ENCODE data around the gene LMAN2.
"Not testable (repeated sequence)": the region's sequence is repeated elsewhere in the genome, so short reads cannot be mapped to it uniquely, and the experiment has no call there.

The LMAN2 gene

DNA sequence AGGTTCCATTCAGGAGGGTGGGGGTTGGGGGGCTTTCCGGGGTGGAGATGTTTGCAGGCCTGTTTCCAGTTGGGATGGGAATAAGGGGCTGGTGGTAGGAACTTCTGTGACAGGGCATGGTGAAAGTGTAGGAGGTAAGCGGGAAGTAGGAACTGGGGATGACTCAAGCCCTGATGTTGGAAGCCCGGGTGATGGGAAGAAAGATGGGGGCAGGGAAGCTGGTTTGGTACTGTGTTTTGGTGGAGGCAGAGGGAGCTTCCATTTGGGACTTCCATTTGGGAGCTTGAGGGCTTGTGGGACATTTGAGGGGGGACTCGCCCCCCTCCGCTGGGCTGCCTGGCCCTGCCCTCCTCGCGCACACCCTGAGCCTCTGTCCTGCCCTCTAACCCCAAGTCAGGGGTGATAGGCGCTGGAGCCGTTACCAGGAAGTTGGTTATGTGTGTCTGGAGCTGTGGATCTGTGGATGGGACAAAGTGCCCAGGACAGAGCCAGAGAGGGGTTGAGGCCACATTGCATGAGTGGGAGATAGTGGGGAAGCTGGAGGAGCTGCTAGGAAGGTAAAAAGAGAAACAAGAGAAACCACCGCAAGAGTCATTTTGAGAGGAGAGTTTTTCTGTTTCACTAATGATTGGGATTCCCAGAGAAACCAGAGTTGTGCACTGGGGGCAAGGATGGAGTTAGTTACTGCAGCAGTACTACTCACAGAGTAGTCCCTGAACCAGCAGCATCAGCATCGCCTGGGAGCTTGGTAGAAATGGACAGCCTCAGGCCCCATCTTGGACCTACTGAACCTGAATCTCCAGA is 12.9 kb upstream of the LMAN2 start:
- DNase-seq = no peak

DNA sequence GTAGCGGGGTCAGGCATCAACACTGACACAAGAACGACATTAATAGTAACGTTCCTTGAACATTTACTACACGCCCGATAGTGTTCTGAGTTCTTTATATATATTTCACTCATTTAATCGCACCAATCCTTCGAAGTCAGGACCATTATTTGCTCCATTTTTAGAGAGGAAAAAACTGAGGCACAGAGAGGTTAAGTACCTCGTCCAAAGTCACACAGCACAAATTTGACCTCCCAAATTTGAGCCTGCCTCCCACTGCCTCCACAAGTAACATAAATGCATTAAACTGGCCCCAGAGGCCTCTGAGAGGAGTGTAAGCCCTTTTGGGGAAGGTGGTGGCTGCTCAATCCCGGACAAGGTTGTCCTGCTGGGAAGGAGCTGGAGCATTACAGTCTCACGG is 12.1 kb upstream of the LMAN2 start:
- DNase-seq = no peak

DNA sequence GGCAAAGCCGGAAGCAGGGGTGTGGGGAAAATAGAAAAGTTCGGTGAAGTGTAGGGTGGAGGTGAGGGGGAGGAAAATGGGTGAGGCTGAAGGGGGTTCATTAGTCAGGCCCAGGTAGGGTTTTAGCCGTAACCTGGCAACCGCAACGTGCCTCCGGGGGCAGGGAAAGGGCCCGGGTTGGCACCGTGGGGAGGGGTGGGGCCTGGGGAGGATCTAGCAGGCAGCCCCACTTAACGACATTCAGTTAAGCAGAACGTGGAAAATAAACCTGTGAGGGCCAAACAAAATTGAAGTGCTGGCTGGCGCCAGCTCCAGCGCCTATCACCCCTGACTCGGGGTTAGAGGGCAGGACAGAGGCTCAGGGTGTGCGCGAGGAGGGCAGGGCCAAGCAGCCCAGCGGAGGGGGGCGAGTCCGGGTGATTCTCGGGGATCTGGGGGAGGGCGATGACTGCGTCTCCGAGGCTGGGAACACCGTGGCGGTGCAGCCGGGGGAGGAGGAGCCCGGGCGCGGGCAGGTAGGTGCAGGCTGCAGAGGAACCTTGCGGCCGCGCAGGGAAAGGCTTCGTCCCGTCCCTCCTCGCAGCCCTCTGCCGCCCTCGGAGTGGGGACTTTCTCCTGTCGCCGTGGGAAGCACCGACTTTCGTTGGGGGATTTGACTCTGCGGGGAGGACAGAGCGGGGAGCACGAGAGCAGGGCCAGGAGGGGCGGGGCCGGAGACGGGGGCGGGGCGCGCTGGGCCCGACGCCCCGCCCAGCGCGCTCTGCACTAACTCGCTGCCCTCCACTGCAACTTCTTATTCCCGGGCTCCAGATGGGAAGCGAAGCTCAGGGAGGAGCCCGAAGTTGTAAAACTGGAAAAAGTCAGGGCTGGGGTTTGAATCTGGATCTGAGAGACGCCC is 11.4 kb upstream of the LMAN2 start:
- DNase-seq = no peak

DNA sequence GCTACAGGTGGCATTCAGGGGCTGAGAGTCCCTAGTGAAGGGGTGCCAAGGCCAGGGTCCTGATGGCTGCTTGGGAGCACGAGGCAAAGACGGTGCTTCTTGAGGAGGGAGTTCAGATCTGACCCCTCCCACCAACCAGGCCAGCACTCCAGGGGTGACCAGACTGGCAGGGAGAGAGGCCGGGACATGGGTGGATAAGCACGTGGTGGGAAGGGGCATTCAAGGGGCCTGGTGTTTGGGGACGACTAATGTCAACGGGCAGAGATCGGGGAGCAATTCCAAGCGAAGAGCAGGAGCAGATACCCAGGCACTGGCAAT is 10.8 kb upstream of the LMAN2 start:
- no peak for DNase-seq

DNA sequence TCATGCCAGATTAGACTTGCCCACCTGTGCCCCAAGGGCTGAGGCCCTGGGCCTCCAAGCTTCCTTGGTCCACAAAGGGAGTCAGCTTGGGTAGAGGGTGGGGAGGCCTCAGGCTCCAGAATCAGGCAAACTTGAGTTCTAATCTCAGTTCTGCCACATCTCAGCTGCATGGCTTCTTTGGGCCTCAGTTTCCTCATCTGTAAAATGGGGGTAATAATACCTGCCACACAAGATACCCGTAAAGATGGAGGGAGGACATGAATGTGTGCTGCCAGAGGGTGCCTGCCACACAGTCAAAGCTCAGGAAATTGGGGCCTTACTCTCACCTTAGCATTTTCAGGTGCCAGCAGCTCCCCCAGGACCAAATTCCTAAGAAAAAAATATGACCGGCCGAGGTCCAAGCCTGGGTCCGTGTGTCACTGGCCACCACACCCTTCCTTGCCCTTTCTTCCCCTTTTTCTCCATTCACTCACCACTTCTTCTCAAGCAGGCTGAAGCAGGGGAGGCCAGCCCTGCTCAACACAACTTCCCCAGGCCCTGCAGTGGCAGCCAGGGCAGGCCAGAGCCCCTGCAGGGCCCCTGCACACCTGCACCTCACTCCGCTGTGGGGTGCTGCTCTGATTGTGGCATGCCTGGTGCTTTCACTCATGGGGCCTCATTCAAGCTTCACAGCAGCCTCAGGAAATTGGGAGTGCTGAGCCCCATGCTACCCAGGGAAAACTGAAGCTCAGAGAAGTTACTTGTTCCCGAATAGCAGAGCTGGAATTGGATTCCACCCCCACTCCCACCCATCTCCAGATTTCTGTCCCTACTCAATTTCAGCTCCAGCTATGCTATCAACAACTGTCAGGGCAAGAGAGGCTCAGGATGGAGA is 10.2 kb upstream of the LMAN2 start:
- peak; percentile 24 for DNase-seq

DNA sequence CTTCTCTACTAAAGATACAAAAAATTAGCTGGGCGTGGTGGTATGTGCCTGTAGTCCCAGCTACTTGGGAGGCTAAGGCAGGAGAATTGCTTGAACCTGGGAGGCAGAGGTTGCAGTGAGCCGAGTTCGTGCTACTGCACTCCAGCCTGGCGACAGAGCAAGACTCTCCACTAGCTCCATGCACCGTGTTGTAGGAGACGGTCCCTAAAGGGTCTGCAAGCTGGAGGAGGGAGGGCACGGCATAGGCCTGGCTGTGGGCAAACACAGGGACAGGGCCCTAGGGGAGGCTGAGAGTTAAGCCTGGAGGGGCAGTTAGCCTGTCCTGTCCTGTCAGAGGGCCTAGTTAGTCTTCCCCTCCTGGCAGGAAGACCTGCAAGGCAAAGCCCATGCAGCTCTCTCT is 9.3 kb upstream of the LMAN2 start:
- not testable (repeated sequence) for DNase-seq

DNA sequence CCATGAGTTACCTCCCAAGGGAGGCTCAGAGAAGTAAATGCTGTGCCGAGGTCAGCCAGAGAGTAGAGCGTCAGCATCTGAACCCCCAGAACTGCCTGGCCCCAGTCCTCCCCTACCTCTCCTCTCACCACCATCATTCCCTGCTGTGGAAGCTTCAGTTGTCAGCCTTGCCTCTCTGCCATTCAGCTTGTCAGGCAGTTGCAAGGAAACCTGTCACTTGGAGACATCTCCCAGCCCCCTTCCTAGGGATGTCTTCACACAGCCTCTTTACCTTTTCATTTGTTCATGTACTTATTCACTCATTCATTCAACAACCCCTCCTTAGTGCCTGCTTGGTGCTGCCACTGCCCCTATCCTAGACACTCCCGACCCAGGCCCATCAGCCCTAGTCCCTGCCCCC is 8.4 kb upstream of the LMAN2 start:
- no peak for DNase-seq

DNA sequence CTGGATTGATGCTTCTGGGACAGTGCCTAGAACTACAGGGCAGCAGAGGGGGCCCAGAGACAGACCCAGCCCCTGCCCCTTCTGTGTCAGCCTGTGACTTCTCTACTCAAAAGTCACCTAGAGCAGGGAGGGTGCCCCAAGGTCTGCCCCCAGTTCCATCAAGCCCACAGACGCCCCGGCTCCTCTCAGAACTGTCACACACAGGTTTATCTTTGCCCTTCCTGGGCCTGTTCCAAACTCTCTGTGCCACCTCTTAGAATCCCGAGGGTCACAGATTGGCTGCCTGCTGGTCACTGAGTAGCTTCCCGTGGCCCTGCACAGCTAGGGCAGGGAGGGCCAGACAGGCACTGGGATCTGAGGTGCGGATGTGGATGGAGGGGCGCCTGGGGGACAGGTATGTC is 8.0 kb upstream of the LMAN2 start:
- no peak for DNase-seq

DNA sequence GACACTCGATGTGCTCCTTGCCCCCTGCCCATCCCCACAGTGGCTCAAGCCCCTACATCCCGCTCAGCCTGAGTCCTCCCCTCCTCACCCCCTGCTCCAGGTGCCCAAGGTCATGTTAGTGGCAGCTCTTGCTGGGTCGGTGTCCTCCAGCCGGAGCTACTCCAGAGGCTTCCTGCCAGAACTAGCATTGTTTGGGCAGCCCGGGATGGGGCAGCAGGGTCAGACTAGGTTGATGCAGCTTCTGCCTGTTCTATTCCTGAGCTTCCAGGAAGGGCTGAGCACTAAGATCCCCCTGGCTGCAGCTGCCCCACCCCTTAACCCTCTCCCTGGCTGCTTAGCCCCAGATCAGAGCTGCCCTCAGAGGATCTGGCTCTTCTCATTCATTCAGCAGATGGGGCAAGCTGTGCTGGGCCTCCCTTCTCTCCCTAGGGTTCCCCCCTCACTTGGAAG is 6.9 kb upstream of the LMAN2 start:
- DNase-seq = no peak

DNA sequence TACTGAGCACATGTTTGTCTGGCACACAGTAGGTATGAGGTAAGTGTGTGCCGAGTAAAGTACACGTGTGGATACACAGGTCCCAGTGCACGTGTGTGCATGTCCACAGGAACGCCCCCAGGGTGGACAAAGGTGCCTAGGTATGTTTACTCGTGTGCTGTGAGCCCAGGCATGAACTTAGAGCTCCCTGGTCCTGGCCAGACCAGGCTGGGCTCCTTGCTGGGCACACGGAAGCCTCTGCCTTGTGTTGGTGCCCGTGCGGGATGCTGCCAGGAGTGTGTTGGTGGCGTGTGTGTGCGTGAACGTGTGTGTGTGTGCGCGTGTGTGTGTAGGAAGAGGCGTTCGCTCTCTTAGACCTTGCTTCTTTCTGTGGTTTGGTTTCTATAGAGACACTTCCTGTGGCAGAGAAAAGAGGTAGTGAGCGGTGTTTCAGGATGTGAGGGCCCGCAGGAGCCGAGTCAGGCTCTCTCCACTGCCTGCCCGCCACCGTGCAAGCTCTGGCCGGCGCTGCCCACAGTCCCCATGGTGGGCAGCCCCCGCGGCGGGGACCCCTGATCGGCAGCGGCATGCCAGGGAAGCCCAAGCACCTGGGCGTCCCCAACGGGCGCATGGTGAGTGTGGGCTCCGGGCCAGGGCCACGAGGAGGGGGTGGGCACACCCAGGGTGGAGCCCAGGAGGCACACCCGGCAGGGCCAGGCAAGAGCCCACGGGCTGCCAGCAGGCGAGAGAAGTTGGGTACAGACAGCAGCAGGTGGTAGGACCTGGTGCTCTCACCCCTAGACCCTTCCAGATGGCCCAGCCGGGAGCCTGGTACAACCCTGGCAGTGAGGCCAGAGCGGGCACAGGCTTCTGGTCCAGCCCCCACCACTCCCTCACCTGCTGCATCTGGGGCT is 6.2 kb upstream of the LMAN2 start, which contains the start of gene RGS14:
TSS of gene RGS14 (plus strand) at position 466 of the 893 bp plus-strand sequence. CDS start at position 567, 101 bp downstream.
- DNase-seq = peak; percentile 90

DNA sequence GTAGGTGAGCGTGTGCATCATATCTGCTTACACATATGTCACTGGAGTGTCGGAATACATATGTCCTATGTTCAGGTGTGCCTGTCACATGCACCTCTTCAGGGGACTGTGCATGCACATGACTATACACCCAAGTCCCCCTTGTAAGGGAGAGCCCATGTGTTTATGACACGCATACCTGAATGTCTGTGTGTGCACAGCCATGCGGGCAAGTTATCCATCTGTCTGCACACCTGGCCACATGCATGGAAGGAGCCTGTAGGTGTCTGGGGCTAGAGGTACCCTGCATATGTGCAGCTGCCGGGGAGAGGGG is 5.6 kb upstream of the LMAN2 start:
- DNase-seq = no peak

DNA sequence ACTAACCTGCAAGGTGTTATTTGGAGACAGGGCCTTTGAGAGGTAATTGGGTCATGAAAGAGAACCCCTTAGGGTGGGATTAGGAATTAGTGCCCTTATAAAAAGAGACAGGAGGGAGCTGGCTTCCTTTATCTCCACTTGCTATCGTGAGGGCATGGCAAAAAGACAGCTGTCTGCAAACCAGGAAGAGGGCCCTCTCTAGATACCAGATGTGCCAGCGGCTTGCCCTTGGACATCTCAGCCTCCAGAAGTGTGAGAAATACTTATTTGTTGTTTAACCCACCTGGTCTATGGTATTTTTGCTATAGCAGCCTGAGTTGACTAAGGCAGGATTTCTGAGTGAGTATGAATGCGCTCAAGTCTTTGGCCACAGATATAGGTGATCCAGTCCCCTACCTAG is 5.3 kb upstream of the LMAN2 start:
- DNase-seq = no peak

DNA sequence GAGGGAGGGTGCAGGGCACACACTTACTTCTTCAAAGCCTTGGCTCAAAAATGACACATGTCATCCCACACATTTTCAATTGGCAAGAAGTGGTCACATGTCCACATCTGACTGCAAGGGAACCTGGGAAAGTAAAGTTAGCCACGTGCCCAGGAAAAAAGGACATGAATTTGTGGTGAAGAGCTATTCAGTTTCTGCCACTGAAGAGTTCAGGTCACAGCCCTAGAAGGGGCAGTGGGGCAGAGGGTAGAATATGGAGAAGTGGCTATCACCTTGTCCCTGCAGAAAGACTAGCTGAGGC is 4.3 kb upstream of the LMAN2 start:
- DNase-seq = peak; percentile 75

DNA sequence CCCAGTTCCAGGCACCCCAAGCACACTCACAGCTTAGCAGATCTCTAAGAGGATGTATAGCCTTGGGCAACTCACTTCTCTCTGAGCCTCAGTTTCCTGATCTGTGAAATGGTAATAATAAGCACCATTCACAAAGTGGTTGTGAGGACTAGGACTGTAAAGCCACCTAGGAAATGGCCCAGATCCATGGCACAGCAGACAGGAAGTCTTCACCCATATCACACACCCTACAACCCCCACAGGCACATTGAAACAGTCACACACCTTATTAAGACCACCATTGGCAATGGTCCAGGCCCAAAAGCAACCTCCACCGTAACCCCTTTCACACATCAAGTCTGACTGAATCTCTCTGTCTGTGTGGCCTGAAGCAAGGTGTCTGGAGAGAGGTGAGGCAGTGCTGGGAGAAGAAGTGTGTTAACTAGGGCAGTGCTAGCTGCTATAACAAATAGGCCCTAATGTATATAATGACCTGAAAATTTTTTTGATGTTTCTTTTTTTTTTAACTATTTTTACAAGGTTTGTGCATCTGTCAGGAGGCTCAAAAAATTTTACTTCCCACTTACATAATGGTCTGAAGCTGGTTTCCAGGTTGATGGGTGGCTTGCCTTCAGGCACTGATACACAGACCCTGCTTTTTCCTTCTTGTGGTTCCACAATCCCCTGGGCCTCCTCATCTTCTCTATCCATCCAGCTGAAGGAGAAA is 3.8 kb upstream of the LMAN2 start:
- DNase-seq = no peak

DNA sequence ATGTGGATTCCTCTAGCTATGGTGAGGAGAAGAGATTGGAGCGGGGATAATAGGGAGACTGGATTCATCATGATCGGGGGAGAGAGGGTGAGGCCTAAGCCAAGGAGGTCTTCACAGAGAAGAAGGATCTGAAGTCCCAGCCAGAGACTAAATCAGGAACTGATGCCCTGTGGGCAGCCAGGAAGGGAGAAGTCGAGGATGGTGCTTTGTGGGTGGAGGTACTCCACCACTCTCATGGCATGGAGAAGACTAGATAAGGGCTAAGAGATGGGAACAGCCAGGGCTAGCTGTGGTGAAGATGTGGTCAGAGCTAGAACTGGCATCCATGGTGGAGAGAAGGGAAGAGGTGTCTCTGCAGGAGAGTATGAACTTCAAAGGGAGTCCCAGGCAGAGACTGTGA is 3.2 kb upstream of the LMAN2 start:
- no peak for DNase-seq

DNA sequence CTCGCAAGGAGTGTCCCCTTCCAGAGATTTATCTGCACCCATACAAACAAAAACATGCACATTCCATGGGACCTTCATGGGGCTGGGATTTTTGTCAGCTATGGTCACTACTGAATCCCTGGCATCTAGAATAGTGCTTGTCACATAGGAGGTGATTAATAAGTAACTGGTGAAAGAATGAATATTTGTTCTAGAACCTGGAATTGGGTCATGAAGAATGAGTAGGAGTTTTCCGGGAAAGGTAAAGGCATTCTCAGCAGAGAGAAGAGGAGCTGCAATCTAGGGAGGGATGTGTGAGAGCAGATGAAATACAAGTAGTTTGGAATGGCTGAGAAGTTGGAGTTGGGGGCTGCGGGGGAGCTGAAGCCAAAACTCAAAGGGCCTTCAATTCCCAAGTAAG is 2.8 kb upstream of the LMAN2 start:
- DNase-seq = no peak

DNA sequence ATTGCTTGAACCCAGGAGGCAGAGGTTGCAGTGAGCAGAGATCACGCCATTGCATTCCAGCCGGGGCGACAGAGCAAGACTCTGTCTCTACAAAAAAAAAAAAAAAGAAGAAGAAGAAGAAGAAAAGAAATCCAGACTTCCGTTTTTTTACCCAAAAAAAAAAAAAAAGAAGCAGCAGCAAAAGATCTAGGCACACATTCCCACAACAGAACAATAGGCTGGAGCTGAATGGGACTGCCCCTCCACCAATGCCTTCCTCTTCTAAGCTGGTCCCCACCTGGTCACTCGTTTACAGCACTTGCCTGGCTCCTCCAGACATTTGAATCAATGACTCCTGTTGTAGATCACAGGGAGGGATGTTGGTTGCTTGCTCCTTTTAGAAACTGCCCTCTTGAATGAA is 1.6 kb upstream of the LMAN2 start:
- DNase-seq = no peak

DNA sequence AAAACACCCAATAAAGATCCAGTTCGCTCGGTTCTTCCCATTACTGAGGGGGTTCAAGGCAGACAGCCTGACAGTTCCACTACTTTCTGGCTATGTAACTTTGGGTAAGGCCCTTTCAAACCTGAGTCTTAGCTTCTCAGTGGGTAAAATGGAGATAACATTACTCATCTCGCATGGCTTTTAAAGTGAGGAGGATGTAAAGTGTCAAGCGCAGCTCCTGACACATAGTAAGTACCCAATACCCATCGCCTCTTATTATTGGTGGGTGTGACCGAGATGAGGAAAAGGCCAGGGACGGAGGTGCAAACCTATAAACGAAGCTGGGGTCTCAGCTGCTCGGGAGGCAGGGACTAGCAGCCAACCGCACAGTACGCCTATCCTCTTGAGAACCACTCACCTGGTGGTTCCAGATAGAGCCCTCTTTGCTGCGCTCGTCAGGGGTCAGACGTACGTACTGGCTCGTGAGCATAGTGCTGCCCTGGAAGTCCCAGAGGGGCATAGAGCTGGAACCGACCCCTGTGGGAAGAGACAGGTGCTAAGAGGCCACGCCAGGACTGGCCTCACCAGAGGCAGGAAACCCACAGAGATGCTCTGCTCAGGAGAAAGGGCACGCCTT is 584 bp downstream of the LMAN2 start:
- no peak for DNase-seq

DNA sequence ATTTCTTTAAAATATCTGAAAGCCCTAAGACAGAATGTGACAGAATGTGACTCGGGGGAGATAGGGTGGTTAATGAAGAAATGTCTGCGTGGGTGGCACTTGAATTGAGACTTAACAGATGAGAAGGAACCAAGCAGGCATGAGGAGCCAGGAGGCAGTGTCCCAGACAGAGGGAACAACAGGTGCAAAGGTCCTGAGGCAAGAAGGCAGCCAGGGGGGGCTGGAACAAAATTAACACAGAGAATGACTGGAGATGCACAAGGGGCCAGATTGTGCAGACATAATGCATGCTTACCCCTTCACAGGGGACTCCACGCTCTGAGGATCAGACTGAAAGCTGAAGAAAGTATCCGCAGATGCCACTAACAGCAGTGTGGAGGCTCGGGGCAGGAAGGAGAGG is 1.7 kb downstream of the LMAN2 start:
- DNase-seq = no peak

DNA sequence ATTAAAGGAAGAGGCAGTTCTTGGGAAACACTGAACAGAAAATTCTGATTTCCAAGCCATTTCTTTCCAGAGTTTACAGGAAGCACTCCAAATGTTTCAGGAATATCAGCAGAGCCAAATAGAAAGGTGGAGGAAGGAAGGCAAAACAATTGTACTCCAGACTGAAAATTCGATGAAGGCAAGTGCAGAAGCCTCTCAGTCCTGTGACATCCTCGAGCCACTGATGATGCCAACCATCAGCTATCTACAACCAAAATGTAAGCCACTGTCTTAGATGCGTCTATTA is 2.2 kb downstream of the LMAN2 start:
- DNase-seq = no peak

DNA sequence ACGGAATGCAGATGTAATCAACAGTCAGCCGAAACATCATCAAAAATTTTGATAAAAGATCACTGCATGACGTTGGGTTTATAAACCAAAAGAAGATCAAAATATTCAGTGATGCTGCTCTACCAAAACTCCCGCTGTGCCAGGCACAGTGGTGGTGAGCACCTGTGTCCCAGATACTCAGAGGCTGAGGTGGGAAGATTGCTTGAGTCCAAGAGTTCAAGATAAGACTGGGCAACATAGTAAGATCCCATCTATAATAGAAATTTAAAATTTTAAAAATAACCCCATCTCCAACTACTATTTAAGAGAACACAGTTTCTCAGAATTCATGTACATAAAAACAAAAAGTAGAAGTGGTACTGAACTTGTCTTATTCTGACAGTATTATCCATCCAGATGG is 3.8 kb downstream of the LMAN2 start:
- DNase-seq = no peak

DNA sequence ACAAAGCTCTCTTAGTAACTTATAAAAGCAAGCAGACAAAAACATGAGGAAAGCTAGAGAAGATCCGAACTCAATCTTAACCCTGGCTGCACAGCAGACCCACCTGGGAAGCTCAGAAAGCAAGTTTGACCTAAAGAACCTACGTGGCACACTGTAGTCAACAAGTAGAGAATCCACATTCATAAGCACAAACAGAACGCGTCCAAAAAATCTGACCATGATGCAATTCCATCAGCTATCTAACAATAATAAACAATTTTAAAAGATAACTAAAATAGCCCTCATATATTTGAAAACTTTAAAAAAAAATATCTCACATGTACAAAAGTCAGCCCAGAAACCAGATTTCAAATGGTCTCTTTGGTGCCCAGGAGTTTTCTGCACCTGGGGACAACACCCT is 4.6 kb downstream of the LMAN2 start:
- DNase-seq = no peak

Data from GF-D8 (cell line).